B cell (primary cell): ENCODE measurements around the gene OR52E8.

Experiments used
- EZH2 ChIP-seq: IDR thresholded peaks from 2 replicates; pipeline ENCODE4 v1.6.1; 2012; ENCODE audit warnings: borderline replicate concordance, low read depth, mild to moderate bottlenecking, moderate library complexity, low read length; ENCODE audit not compliant: insufficient read depth, poor library complexity, severe bottlenecking
- TF ChIP-seq, protein P1 (sequence below): fragments of 200-600 bp; IDR thresholded peaks from one replicate; pipeline ENCODE4 v1.8.0; 2022; ENCODE audit warnings: antibody characterized with exemption, mild to moderate bottlenecking

GRCh38 chr11:5899534-5899933, 42.0 kb upstream of the OR52E8 start:
- TF ChIP-seq, protein P1, sequence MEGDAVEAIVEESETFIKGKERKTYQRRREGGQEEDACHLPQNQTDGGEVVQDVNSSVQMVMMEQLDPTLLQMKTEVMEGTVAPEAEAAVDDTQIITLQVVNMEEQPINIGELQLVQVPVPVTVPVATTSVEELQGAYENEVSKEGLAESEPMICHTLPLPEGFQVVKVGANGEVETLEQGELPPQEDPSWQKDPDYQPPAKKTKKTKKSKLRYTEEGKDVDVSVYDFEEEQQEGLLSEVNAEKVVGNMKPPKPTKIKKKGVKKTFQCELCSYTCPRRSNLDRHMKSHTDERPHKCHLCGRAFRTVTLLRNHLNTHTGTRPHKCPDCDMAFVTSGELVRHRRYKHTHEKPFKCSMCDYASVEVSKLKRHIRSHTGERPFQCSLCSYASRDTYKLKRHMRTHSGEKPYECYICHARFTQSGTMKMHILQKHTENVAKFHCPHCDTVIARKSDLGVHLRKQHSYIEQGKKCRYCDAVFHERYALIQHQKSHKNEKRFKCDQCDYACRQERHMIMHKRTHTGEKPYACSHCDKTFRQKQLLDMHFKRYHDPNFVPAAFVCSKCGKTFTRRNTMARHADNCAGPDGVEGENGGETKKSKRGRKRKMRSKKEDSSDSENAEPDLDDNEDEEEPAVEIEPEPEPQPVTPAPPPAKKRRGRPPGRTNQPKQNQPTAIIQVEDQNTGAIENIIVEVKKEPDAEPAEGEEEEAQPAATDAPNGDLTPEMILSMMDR = no peak
- no peak for TF ChIP-seq EZH2
